Measurements from ENCODE around the gene EXOC3L2.

GRCh38 chr19:45231891-45232290 is 13.3 kb downstream of the EXOC3L2 start:
- TF ChIP-seq POLR2A (IDR thresholded peaks at IDR 0.05; ENCODE audit: low read depth): no peak
- TF ChIP-seq, protein P1, sequence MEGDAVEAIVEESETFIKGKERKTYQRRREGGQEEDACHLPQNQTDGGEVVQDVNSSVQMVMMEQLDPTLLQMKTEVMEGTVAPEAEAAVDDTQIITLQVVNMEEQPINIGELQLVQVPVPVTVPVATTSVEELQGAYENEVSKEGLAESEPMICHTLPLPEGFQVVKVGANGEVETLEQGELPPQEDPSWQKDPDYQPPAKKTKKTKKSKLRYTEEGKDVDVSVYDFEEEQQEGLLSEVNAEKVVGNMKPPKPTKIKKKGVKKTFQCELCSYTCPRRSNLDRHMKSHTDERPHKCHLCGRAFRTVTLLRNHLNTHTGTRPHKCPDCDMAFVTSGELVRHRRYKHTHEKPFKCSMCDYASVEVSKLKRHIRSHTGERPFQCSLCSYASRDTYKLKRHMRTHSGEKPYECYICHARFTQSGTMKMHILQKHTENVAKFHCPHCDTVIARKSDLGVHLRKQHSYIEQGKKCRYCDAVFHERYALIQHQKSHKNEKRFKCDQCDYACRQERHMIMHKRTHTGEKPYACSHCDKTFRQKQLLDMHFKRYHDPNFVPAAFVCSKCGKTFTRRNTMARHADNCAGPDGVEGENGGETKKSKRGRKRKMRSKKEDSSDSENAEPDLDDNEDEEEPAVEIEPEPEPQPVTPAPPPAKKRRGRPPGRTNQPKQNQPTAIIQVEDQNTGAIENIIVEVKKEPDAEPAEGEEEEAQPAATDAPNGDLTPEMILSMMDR (IDR thresholded peaks at IDR 0.05): no peak
